Measurements from ENCODE around the gene RTN4RL1.

- TF ChIP-seq CTCF (IDR thresholded peaks at IDR 0.05; ENCODE audit: insufficient read depth, low read depth, low read length) (no peak), EZH2 (IDR thresholded peaks at IDR 0.05; ENCODE audit: insufficient read depth, low read length) (no peak)
Observed at GRCh38 chr17:2034806-2035540, 9.8 kb upstream of the RTN4RL1 start.

Data from astrocyte (in vitro differentiated cells and primary cell).